Smooth muscle cell of the brain vasculature (primary cell): Measurements from ENCODE around the gene TRAPPC12.
"Not testable (repeated sequence)": the region's sequence is repeated elsewhere in the genome, so short reads cannot be mapped to it uniquely, and the experiment has no call there.

Experiments
- DNase-seq: peaks from one replicate; pipeline ENCODE4 v3.0.0-alpha.2; 2012; ENCODE audit warnings: low read depth, low spot score

Gene TRAPPC12

DNA sequence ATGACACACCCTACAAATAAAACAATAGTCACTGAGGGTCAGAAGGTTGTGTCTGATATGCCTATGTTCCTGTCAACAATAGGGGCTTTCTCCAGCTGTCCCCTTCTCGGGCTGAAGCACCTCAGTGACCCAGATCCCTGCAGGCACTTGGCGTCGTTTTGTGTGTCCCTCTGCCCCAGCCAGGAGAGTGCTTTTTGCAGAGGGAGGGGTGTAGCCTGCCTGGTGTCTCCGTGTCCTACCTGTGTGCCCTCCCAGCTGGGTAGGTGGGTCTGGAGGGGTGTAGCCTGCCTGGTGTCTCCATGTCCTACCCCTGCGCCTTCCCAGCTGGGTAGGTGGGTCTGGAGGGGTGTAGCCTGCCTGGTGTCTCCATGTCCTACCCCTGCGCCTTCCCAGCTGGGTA lies 74.5 kb downstream of the TRAPPC12 start:
- DNase-seq, result not testable (repeated sequence)

DNA sequence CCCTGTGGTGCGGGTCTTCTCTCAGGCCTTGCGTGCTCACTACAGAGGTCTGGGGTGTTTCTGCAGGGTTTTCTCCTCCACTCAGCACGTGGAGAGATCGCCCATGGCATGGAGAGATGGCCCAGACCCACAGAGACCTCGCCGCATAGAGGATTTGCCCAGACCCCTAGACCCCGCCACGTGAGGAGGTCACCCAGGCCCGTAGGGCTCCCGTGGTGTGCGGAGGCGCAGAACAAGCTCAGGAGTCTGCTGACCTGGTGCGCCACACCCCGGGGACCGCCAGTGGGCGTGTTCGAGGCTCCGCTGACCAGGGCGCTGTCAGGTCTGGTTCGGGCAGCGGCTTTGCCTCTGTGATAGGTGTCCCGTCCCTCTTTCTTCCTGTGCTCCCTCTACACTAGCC lies 75.3 kb downstream of the TRAPPC12 start:
- no peak for DNase-seq

DNA sequence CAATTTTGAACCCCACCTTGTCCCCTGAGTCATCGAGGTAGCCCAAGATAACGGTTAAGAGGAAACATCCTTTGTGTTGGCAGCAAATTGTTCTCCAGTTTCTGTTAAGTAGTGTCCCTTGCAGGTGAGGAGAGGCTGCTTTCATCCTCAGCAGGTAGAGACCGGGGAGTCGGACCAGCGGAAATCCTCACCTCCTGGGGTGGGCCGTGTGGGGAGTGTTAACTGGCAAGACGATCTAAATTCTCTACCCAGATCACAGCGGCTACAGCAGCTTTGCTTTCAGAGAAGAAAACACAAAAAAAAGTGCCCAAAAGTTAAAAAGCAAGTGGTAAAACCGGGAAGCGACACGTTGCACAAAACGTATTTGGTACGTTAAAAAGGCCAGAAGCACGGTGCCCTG lies 76.6 kb downstream of the TRAPPC12 start:
- no peak for DNase-seq

GRCh38 chr2:3457524-3458395 lies 78.3 kb downstream of the TRAPPC12 start:
- no peak for DNase-seq

DNA sequence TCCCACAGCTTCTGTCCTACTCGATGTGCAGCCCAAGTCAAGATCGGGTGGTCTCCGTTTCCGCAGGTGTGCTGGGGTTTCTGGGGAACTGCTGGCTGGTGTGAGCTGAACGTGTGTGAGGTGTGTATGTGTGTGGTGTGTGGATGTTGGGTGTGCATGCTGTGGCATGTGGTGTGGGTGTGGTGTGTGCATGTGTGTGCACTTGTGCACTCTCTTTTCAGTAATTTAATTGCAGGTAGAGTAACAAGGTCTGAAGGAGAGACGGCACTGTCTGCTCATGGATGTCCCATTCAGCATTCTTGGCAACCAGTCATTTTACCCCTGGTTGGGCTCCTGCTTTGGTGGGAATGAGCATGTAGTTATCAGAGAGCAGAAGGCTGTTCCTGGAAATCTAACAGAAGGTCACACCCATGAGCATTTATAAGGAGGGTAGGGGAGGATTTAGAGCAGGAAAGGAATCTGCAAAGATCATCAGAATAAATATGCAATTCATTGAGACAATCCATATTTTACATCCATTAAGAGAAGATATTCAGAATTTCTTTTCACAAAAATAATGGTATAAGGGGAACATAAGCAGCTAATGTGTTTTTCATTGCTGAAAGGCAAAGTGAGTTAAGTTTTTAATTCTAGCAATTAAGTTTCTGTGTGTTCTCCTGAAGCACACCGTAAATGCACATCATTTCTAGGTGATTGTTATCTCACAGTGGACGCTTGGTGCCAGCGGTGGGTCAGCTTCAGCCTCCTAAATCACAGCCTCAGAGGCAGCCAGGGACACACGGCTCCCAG lies 79.1 kb downstream of the TRAPPC12 start:
- DNase-seq, result no peak

DNA sequence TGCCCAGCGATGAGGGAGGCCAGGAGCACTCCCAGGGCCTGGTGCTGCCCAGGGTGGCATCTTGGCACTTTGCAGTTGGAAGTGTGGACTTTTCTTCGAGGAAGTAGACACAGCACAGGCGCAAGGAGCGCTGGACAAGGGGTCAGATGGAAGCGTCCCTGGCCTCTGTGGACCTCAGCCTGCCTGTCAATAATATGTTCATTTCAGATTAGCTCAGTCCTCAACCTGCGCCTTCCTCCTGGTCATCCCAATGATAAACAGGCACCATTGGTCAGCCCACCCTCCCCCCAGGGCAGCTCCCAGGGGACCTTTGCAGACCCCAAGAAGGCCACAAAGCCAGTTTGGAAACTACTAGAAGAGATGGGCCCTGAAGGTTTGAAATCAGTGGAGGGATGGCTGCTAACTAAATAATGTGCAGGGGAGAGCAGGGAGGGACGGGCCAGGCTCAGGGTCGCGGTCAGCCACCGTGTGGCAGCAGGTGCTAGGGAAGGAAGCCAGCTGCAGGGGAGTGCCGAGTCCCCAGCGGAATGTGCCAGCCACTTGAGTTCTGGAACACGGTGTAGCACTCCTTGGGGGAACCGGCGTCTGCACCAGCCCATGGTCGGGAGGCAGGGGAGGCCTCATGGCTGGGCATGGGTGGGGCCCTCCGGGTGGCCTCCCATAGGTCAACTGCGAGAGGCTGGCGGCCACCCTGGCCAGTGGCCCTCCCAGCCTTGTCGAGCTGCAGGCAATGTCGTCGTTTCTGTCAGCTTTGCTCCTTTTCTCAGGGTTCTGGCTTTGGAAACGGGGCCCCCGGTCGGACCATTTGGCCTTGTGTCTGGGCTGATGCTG lies 79.9 kb downstream of the TRAPPC12 start:
- no peak for DNase-seq

DNA sequence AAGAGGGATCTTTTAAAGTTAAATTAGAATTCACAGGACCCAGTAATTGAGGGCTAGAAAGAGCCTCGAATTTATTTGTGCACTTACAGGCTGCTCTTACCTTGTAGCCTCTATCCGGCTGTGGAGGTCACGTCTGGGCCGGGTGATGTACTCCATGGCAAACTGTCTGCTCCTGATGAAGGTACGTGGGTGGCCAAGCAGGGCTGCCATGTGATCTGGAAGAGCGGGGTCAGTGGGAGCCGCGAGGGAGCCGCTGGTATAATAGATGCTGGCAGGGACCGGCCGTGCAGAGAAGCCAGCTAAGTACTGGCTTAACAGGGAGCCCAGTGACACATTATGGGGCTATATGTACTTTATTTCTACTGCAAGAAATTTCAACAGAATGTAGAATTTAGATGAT lies 80.7 kb downstream of the TRAPPC12 start:
- DNase-seq, result no peak

- DNase-seq, result no peak
These were observed 81.6 kb downstream of the TRAPPC12 start for GRCh38 chr2:3460831-3461800.

DNA sequence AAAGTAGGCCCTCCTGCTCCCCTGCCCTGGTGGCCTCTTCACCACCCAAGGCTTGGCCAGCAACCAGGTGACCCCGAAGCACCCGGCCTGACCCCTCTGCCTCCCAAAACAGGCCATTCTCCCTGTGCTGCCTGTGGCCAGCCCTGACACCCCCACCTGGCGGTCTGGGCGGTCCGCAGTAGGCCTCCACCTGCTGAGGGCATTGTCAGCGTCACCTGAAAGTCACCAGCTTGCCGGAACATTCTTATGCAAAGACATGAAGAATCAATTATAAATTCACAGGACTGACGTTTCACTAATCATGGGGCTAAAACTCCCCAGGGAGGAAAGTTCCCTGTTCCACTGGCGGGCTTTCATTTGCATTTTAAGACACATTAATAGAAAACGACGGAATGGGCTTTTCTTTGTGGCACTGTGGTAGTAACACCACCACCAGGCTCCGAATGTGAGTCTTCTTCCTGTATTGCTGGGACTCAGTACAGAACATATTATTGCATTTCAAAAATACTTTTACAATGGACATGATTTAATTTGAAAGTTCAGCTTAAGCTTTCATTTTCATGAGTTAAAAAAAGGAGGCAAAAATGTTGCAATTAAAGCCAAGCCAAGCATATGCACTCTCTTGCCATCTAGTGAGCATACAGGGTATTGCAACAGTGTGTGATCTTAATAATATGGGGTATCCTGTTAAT lies 82.5 kb downstream of the TRAPPC12 start:
- peak; percentile 45 for DNase-seq

DNA sequence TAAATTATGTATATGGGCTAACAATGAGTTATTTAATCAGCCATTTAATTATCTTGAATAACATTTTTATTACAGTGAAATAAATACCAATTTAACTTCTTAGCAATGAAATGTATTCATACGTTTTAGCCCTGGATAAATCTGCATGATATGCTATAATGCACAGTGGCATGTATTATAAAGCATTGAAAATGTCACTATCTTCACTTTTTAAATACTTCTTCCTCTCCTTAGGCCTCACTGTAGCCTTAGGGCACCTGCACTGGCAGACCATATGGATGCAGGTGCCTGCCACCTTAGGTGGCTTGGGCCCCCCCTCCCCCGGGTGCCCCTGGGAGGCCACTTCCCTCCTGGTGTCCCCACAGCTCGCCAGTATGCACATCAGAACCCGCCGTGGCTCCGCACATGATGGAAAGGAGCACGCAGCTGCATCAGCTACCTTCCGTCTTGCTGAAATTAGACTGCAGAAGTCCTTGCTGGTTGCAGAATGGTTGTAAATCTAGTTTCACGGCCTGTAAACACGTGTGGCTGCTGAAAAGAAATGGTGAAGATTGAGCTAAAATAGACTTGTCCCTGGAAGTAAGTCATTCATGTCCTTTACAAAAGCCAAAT lies 83.1 kb downstream of the TRAPPC12 start:
- no peak for DNase-seq

DNA sequence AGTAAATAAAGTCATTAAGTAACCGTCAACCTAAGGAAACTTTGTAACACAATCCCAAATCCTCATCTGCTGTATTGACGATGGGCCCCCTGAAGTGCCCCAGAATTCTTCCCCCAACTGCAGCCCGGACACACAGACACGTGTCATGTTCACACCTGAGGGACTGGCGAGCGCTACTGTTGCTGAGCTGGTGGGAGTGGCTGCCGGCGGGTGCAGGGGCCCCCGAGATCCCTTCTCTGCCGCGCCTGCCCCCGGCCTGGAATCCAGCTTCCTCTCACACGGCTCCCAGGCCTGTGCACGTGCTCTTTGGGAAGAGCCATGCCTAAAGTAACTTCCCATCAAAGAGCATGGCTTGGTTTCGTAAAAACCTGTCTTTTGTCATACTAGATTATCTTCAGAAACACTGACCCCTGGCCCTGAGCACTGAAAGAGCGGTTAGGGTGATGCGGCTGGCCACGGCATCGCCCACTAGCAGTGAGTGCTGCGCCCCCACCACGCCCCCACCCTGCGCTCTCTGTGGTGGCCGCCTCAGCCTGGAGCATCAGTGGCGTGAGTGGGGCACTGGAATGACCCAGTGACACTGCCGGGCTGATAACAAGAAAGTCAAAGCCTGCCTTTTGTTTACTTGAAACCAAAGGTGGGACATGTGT lies 83.8 kb downstream of the TRAPPC12 start:
- no peak for DNase-seq

- no peak for DNase-seq
These were observed 84.5 kb downstream of the TRAPPC12 start for GRCh38 chr2:3463944-3464343.

GRCh38 chr2:3464401-3465005 lies 85.0 kb downstream of the TRAPPC12 start:
- DNase-seq, result no peak

GRCh38 chr2:3465328-3465727 lies 85.8 kb downstream of the TRAPPC12 start:
- no peak for DNase-seq

GRCh38 chr2:3465844-3466481 lies 86.5 kb downstream of the TRAPPC12 start:
- no peak for DNase-seq

DNA sequence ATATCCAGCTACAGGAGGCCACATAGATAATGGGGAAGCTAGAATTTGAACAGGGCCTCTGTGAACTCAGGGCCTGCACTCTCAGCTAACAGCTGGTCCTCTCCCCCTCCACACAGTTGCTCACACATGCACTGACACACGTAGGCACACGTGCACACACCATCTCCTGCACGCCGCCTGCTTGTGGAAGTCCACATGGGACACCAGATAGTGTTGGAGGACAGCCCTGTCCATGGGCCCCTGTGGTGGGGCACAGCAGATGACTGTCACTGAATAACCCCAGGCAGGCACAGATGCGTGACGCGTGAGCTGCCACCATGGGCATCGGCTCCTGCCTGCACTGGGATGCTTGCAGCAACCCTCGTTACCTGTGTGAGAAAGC lies 87.0 kb downstream of the TRAPPC12 start:
- no peak for DNase-seq

DNA sequence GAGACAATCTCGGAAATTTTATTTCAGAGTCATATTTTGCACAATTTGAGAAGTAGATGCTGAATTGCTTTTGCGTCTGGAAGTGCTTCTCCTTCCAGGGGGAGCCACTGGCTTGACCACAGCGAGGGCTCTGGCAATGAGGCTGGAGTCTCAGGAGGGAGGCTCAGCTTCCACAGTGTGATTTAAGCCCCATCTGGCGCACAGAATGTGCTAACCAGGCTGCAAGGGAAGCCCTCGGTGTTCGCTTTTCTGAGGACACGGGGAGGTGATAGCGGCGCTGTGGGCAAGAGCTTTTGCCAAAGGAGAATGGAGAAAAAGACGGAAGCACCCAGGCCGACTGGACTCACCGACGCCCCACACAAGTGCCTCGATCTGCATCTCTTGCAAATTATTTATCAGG lies 87.5 kb downstream of the TRAPPC12 start:
- no peak for DNase-seq

DNA sequence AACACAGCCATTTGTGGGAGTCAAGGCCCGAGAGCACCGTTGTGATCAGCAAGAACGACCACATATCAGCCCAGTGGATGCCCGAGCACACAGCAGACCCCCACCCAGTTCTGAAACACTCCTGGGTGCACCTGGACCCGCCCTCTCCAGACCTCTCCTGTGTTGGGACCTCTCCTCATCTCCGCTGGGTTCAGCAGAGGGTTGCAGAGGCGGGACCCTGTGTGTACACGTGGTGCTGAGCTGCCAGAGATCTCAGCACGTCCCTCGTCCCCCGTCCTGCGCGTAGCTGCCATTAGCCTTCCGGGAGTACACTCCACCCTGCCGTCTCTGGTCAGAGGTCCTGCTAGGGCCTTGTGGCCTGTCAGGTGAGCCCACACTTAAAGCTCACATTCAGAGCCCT lies 88.2 kb downstream of the TRAPPC12 start:
- no peak for DNase-seq
